H1 (cell line): ENCODE data around the gene ASGR1. TPM values are rescaled to one million over a fixed set of nuclear protein-coding genes. Genes with fewer than 3 reads are reported as not detected.

Experiments
- CTCF ChIA-PET: fragments of 300-600 bp; sonication (Branson Sonifier 250); formaldehyde crosslinking; loops from one replicate; lab custom pipeline; 2021; ENCODE audit not compliant: partially characterized antibody; lab: Charles Lee
- POLR2A ChIA-PET: fragments of 300-600 bp; sonication (Branson Sonifier 250); formaldehyde crosslinking; loops from one replicate; lab custom pipeline; 2021; ENCODE audit warnings: inconsistent platforms; ENCODE audit not compliant: partially characterized antibody; lab: Charles Lee
- DNase-seq, 2 experiments: peaks; one replicate each; pipeline versions ENCODE4 v3.0.0 to v3.0.0-alpha.2; 2010 to 2022; ENCODE audit warnings: low spot score in 2 of 2, low read depth in 1 of 2, mixed read lengths in 1 of 2
- FAIRE-seq: peaks from 2 replicates; lab custom pipeline; 2011; peaks lifted over from hg19 to GRCh38; lab: Jason Lieb, UNC
- H2AFZ ChIP-seq: 2 replicates; pipeline ENCODE4 v1.8.1; 2012; ENCODE audit warnings: low read length, inconsistent platforms
- H2AK5ac ChIP-seq: 2 replicates; pipeline ENCODE4 v1.6.1; 2013; ENCODE audit warnings: low read depth, low read length
- H2BK120ac ChIP-seq: replicated peaks from 2 replicates; pipeline ENCODE3; 2013; ENCODE audit warnings: low read depth, low read length, inconsistent platforms
- H2BK12ac ChIP-seq: 2 replicates; pipeline ENCODE4 v1.6.1; 2013; ENCODE audit warnings: low read depth, low read length
- H2BK15ac ChIP-seq: 2 replicates; pipeline ENCODE4 v1.6.1; 2013; ENCODE audit warnings: low read length
- H2BK20ac ChIP-seq: 2 replicates; pipeline ENCODE4 v1.6.1; 2013; ENCODE audit warnings: low read length
- H2BK5ac ChIP-seq: 2 replicates; pipeline ENCODE4 v1.6.1; 2013; ENCODE audit warnings: low read depth, low read length
- H3K14ac ChIP-seq: 2 replicates; pipeline ENCODE4 v1.6.1; 2013; ENCODE audit warnings: inconsistent platforms; ENCODE audit not compliant: insufficient read length
- H3K18ac ChIP-seq: 2 replicates; pipeline ENCODE4 v1.6.1; 2013; ENCODE audit warnings: low read length; ENCODE audit errors: extremely low read depth
- H3K23ac ChIP-seq: 2 replicates; pipeline ENCODE4 v1.6.1; 2013; ENCODE audit warnings: inconsistent platforms; ENCODE audit not compliant: insufficient read length
- H3K23me2 ChIP-seq: 2 replicates; pipeline ENCODE4 v1.6.1; 2013; ENCODE audit warnings: low read depth, low read length
- H3K27ac ChIP-seq: 2 replicates; pipeline ENCODE4 v1.6.1; 2011; ENCODE audit warnings: low read depth, low read length, inconsistent platforms
- H3K27me3 ChIP-seq, 4 experiments: replicated peaks in 1 of 4; 1 replicate in 1 of 4; 2 replicates in 3 of 4; pipeline versions ENCODE4 v1.6.1 to v1.8.1; 2011 to 2013; ENCODE audit warnings: low read length in 3 of 4, mild to moderate bottlenecking in 3 of 4, inconsistent platforms in 2 of 4, mixed read lengths in 2 of 4, moderate library complexity in 1 of 4; ENCODE audit not compliant: control insufficient read depth in 3 of 4, insufficient read depth in 3 of 4; ENCODE audit errors: extremely low read depth in 1 of 4
- H3K36me3 ChIP-seq, 4 experiments: 2 replicates each; pipeline versions ENCODE4 v1.6.1 to v1.8.1; 2011 to 2013; ENCODE audit warnings: mild to moderate bottlenecking in 4 of 4, low read length in 3 of 4, moderate library complexity in 2 of 4, control low read depth in 1 of 4, inconsistent platforms in 1 of 4; ENCODE audit not compliant: insufficient read depth in 4 of 4, control insufficient read depth in 2 of 4
- H3K4ac ChIP-seq: replicated peaks from 2 replicates; pipeline ENCODE3; 2013; ENCODE audit warnings: low read length, low read depth, mixed read lengths, inconsistent platforms; ENCODE audit not compliant: insufficient read length
- H3K4me1 ChIP-seq, 4 experiments: replicated peaks in 1 of 4; 1 replicate in 1 of 4; 2 replicates in 3 of 4; pipeline versions ENCODE4 v1.6.1 to v1.8.1; 2011 to 2013; ENCODE audit warnings: low read length in 3 of 4, inconsistent platforms in 2 of 4, mixed read lengths in 1 of 4; ENCODE audit not compliant: insufficient read depth in 4 of 4, control insufficient read depth in 3 of 4
- H3K4me2 ChIP-seq, 2 experiments: 2 replicates each; pipeline versions ENCODE4 v1.6.1 to v1.8.1; 2011 to 2013; ENCODE audit warnings: low read depth in 2 of 2, low read length in 2 of 2, control low read depth in 1 of 2, inconsistent platforms in 1 of 2, mild to moderate bottlenecking in 1 of 2; ENCODE audit not compliant: insufficient read depth in 1 of 2
- H3K4me3 ChIP-seq, 4 experiments: fragments of 200-600, 300-600 bp in 1 of 4; sonication (generic), shearing (Covaris generic), sonication (Bioruptor Twin) in 1 of 4; 2 replicates each; pipeline versions ENCODE4 v1.5.1 to v1.8.1; 2011 to 2016; ENCODE audit warnings: low read length in 4 of 4, low read depth in 3 of 4, control low read depth in 2 of 4, inconsistent platforms in 2 of 4, mild to moderate bottlenecking in 2 of 4, mixed read lengths in 1 of 4, moderate library complexity in 1 of 4; ENCODE audit not compliant: insufficient read depth in 2 of 4; ENCODE audit errors: extremely low read depth in 1 of 4
- H3K56ac ChIP-seq: replicated peaks from 2 replicates; pipeline ENCODE3; 2013; ENCODE audit warnings: low read depth, mild to moderate bottlenecking, mixed read lengths, low read length, inconsistent platforms; ENCODE audit not compliant: insufficient read length
- H3K79me1 ChIP-seq: 2 replicates; pipeline ENCODE4 v1.6.1; 2013; ENCODE audit warnings: low read depth, low read length, control low read depth
- H3K79me2 ChIP-seq, 2 experiments: 2 replicates each; pipeline versions ENCODE4 v1.6.1 to v1.8.1; 2012 to 2013; ENCODE audit warnings: low read length in 2 of 2, mild to moderate bottlenecking in 2 of 2, inconsistent platforms in 1 of 2; ENCODE audit not compliant: insufficient read depth in 2 of 2, control insufficient read depth in 1 of 2
- H3K9ac ChIP-seq, 4 experiments: replicated peaks in 1 of 4; 1 replicate in 1 of 4; 2 replicates in 3 of 4; pipeline versions ENCODE4 v1.6.1 to v1.8.1; 2011 to 2013; ENCODE audit warnings: low read depth in 3 of 4, low read length in 3 of 4, control low read depth in 2 of 4, mild to moderate bottlenecking in 2 of 4, moderate library complexity in 2 of 4, inconsistent platforms in 1 of 4; ENCODE audit errors: extremely low read depth in 1 of 4
- H3K9me3 ChIP-seq, 2 experiments: 2 replicates each; pipeline versions ENCODE4 v1.6.1 to v1.8.1; 2012 to 2013; ENCODE audit warnings: mild to moderate bottlenecking in 2 of 2, moderate library complexity in 2 of 2, control low read depth in 1 of 2, inconsistent platforms in 1 of 2, low read depth in 1 of 2, low read length in 1 of 2, mixed read lengths in 1 of 2; ENCODE audit not compliant: insufficient read depth in 2 of 2
- H4K20me1 ChIP-seq, 2 experiments: replicated peaks in 1 of 2; 2 replicates each; pipeline versions ENCODE3 to v1.8.1; 2011 to 2013; ENCODE audit warnings: inconsistent platforms in 2 of 2, low read length in 2 of 2, mild to moderate bottlenecking in 1 of 2; ENCODE audit not compliant: insufficient read depth in 2 of 2, control insufficient read depth in 1 of 2
- H4K5ac ChIP-seq: 2 replicates; pipeline ENCODE4 v1.6.1; 2013; ENCODE audit warnings: low read length, low read depth, mixed read lengths, inconsistent platforms; ENCODE audit not compliant: insufficient read length
- H4K8ac ChIP-seq: 2 replicates; pipeline ENCODE4 v1.8.0; 2013; ENCODE audit warnings: mild to moderate bottlenecking, moderate library complexity, low read length, inconsistent platforms; ENCODE audit not compliant: insufficient read depth; ENCODE audit errors: extremely low read depth
- H4K91ac ChIP-seq: replicated peaks from 2 replicates; pipeline ENCODE3; 2013; ENCODE audit warnings: low read length, mixed read lengths, inconsistent platforms; ENCODE audit not compliant: insufficient read length
- BACH1 ChIP-seq: IDR thresholded peaks from 2 replicates; pipeline ENCODE4 v1.6.1; 2012; ENCODE audit warnings: low read length, improper control_type of control experiment
- CREB1 ChIP-seq: IDR thresholded peaks from 2 replicates; pipeline ENCODE4 v1.6.1; 2012; ENCODE audit warnings: inconsistent platforms
- JUND ChIP-seq: IDR thresholded peaks from 2 replicates; pipeline ENCODE4 v1.6.1; 2011; ENCODE audit warnings: mild to moderate bottlenecking, improper control_type of control experiment, low read length
- NANOG ChIP-seq: IDR thresholded peaks from 2 replicates; pipeline ENCODE4 v1.6.1; 2011; ENCODE audit warnings: low read length, low read depth, mild to moderate bottlenecking, inconsistent platforms; ENCODE audit not compliant: insufficient read depth, poor library complexity, severe bottlenecking
- SIN3A ChIP-seq, 2 experiments: IDR thresholded peaks in 1 of 2; conservative IDR thresholded peaks in 1 of 2; 2 replicates each; pipeline ENCODE4 v1.6.1; 2011 to 2012; ENCODE audit warnings: low read length in 2 of 2, improper control_type of control experiment in 1 of 2, low read depth in 1 of 2, mild to moderate bottlenecking in 1 of 2
- WGBS, 2 experiments: shearing (Covaris generic) in 1 of 2; methylation state at CpG; one replicate each; pipeline versions ENCODE4 v1.1.6 to v1.1.7; 2013 to 2015; ENCODE audit warnings: low lambda C conversion rate in 2 of 2, mixed read lengths in 2 of 2, inconsistent platforms in 1 of 2, low coverage in 1 of 2, missing lambda C conversion rate in 1 of 2; ENCODE audit not compliant: insufficient replicate concordance in 2 of 2, insufficient coverage in 1 of 2, insufficient read length in 1 of 2; ENCODE audit errors: extremely low coverage in 1 of 2, missing lambda C conversion rate in 1 of 2; 5-methylcytosine and 5-hydroxymethylcytosine counted together
- polyA plus RNA-seq, 7 experiments: library from polyadenylated mRNA; depleted of rRNA in 3 of 7; stranded (reverse) in 5 of 7; unstranded in 2 of 7; fragments of >200 nt in 5 of 7; fragments of 200-250 nt in 2 of 7; gene quantifications; 1 replicate in 5 of 7; 2 replicates in 1 of 7; 4 replicates in 1 of 7; pipeline versions ENCODE4 v1.2.1 to v1.2.3, GENCODE V29; 2011 to 2013; ENCODE audit warnings: missing spikeins in 2 of 7, mixed read lengths in 2 of 7
- total RNA-seq: library from RNA; stranded (reverse); fragmentation: NEBNext Ultra II Directional; extraction: Animal tissue kit (Norgen Biotek cat#: 25700); gene quantifications from 2 replicates; pipeline ENCODE4 v1.2.1, GENCODE V29; 2021
- TF ChIP-seq, protein P1 (sequence below): IDR thresholded peaks from 2 replicates; pipeline ENCODE4 v1.6.1; 2012; ENCODE audit warnings: inconsistent platforms

The ASGR1 gene
- total and polyA plus RNA-seq, 2 of the 8 experiments (the other 6 are each of a cell fraction or from before 2014, with no cell fraction given): 10.8 to 14.5 TPM

DNA sequence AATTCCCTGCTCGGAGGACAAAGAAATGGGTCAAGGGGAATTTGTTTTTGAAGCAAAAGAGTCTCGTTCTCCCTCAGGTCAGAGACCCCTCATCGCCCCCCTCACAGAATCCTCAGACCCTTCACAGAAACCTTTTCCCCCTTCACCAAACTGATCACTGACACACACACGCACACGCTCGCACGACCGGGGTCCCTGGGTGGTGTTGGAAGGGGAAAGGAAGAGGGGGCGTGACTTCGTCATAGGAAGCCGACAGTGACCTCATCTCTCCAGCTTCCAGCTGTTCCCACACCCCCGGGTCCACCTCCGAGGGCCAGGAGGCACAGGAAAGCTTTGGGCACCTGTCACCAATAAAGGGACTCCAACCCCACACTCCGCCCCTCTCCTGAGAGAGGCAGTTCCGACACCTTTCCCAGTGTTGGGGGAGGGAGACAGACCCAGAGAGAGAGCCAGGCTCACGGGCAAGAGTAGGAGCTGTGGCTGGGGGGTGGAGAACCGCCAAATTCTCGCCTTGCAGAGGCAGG is 1.2 kb downstream of the ASGR1 start:
- peak overlapping the region in 2 of 4 experiments; percentile 39 to 40; a peak in 3 of 7 replicates for H3K9ac ChIP-seq
- no peak overlapping the region for H3K27ac ChIP-seq
- H2AK5ac ChIP-seq: no peak overlapping the region
- POLR2A ChIA-PET: interaction anchor here (1.1 to 3.3 kb wide), 13 partner anchors 8 to 182 kb away, joined by 3 to 15 read pairs (median 4); partner anchors contain the start of gene ALOX12
- peak overlapping the region; percentile 79 to 99 for H3K4me2 ChIP-seq
- no peak overlapping the region for H3K4ac ChIP-seq
- H2BK12ac ChIP-seq: no peak overlapping the region
- CTCF ChIA-PET: interaction anchor here (0.8 to 4.7 kb wide), 36 partner anchors 8 to 382 kb away, joined by 3 to 50 read pairs (median 5); partner anchors contain the start of genes SLC16A11 and SLC16A13
- no peak overlapping the region for H3K56ac ChIP-seq
- no peak overlapping the region for H3K23ac ChIP-seq
- H3K4me1 ChIP-seq: peaks cover 0 to 23% (median 11%) of the 10 kb centered on the region in 4 experiments; a peak in 6 of 7 replicates
- H3K14ac ChIP-seq: no peak overlapping the region
- H3K79me2 ChIP-seq: no peaks in the 10 kb centered on the region
- H2BK20ac ChIP-seq: no peak overlapping the region
- peaks cover 8% of the 10 kb centered on the region; the same call in 1 of the 2 replicates for H3K79me1 ChIP-seq
- WGBS, 2 experiments: 8% methylated on average over 17 of the region's 18 CpGs; no CpG with 5 or more reads in 1 of the 2 experiments
- TF ChIP-seq CREB1 (peak; percentile 94), NANOG (no peak), SIN3A (conservative IDR thresholded peaks at IDR 0.05 in 1 of 2, IDR thresholded peaks at IDR 0.05 in 1 of 2; ENCODE audit: low read depth in 1 of 2, low read length in 2 of 2) (peak in 1 of 2 experiments; percentile 41; a peak in 1 of 4 replicates), BACH1 (no peak), JUND (peak; percentile 61; the same call in 1 of the 2 replicates)
- TF ChIP-seq, protein P1, sequence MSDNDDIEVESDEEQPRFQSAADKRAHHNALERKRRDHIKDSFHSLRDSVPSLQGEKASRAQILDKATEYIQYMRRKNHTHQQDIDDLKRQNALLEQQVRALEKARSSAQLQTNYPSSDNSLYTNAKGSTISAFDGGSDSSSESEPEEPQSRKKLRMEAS: no peak
- TF ChIP-seq, all 59 proteins: peak for 3
- no peak overlapping the region for H2BK5ac ChIP-seq
- peaks cover 0 to 28% (median 21%) of the 10 kb centered on the region in 4 experiments; a peak in 6 of 7 replicates for H3K27me3 ChIP-seq
- peak overlapping the region; percentile 52 to 86 (median 58) for H3K4me3 ChIP-seq
- H3K9me3 ChIP-seq: no peaks in the 10 kb centered on the region
- H2BK120ac ChIP-seq: no peak overlapping the region
- H3K23me2 ChIP-seq: peaks cover 38% of the 10 kb centered on the region
- DNase-seq: peak in 1 of 2 experiments; percentile 77
- H4K91ac ChIP-seq: peak overlapping the region; percentile 38
- peak overlapping the region; percentile 49; the same call in 1 of the 2 replicates for H3K18ac ChIP-seq
- no peaks in the 10 kb centered on the region; a peak in 1 of 8 replicates for H3K36me3 ChIP-seq
- H4K5ac ChIP-seq: no peak overlapping the region
- no peak for FAIRE-seq
- peaks cover 0 to 21% of the 10 kb centered on the region in 2 experiments for H4K20me1 ChIP-seq
- peak overlapping the region; percentile 98 for H2AFZ ChIP-seq
- peak overlapping the region; percentile 36; the same call in 1 of the 2 replicates for H2BK15ac ChIP-seq
- no peak overlapping the region; the same call in none of the 2 replicates for H4K8ac ChIP-seq
